IPS-NIHi7 (cell line): ENCODE measurements around the gene POSTN.
A peak's percentile ranks its signal among the peaks of the same experiment; 100 is the strongest.

ENCODE experiments used
- DNase-seq: peaks from one replicate; pipeline ENCODE4 v3.0.0; 2012; ENCODE audit warnings: mixed read lengths; ENCODE audit errors: extremely low spot score

Gene POSTN

DNA sequence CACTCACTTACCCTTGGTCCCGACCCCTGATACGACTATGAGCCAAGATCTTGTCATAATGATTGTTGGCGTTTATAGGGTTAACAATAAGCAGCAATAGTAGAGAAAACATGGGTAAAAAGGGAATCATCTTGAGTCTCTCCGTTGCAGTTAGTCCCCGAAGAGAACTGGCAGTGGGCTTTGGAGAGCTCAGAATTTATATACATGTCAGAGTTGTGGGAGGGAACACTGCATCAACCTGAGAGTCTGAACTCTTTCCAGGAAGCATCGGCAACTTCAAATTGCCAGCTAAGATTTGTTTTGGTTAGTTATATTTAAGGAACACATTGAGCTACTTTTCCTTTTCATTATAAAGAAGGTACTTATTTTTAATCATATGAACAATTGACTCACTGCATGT is at the start of gene POSTN:
Gene POSTN (minus strand): TSS at position 172 of the 400 bp plus-strand sequence. CDS start 42 bp downstream, at position 130.
- DNase-seq = no peak

GRCh38 chr13:37647031-37647650 is 48.6 kb upstream of the POSTN start:
- peak; percentile 17 for DNase-seq

DNA sequence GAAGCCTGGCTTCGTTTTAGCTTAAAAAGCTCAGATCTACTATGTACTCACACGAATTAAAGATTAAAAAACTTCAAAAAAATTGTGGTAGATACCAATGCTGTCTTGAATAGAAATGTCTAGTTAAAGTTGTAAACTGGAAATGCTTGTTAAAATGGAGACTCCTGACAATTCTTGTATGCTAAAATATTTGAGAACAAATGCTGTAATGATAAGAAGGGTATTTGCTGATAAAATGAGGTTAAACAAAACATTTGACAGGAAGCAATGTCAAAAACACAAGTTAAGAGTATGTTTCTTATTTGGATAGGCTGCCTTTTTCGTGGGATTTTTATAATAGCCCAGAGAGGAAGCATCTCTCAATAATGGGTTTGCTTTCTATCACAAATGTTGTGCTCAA is 48.0 kb upstream of the POSTN start:
- DNase-seq = no peak

- peak; percentile 11 for DNase-seq
These were observed 46.7 kb upstream of the POSTN start for GRCh38 chr13:37645181-37645740.

- no peak for DNase-seq
These were observed 42.8 kb upstream of the POSTN start for GRCh38 chr13:37641391-37641790.

DNA sequence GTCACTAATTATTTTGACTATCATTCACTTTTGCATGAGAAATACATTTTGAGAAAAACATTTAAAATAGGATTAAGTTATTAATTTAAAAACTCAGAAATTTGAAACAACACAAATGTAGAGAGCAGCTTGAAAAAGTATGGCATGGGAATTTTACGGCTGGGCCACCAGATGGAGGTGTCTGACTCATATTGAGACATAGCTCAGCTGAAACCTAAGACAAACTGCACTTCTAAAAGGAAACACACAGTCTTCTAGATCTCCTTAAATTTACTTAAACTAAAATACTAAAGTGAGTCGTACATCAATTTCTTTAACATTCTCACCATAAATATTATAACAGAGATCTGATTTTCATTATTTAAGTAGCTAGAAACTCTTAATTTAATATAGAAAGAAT is 41.9 kb upstream of the POSTN start:
- peak; percentile 14 for DNase-seq

GRCh38 chr13:37636701-37637100 is 38.1 kb upstream of the POSTN start:
- no peak for DNase-seq

GRCh38 chr13:37632294-37632693 is 33.7 kb upstream of the POSTN start:
- DNase-seq = no peak

DNA sequence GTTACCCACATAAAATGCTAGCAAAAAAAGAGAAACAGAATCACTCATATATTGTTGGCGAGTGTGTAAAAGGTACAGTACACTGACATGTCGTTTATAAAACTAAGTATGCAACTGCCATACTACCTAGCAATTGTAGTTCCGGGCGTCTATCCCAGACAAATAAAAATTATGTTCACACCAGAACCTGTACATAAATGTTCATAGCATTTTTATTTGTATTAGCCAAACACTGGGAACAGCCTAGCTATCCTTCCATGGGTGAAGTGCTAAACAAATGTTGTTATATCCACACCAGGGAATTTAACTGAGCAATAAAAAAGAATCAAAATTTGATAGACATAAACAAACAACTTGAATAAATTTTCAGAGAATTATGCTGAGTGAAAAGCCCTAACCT is 28.9 kb upstream of the POSTN start:
- DNase-seq = no peak

DNA sequence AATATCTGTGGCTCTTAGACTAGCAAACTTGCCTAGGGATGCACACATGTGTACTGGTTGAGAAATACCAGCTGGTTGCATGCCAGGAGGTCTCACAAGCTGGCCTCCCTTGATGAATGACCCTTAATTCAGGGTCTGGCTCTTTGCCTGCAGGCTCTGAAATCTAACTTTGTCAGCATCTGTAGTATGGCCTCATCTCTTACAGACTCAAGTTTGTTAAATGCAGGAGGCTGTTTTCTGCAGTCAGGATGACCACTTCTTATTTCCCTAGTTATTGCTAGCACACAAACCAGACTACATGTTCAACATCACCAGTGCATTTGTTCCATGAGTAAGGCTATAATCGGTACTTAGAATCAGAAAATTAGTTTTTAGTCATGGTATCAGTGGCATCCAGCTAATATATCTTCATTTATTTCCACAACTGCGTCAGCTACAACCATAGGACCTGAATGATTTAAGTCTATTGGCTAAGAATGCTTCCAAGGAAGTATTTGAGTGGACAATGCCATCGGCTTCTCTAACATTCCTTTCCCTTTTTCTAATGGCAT is 23.3 kb upstream of the POSTN start:
- DNase-seq = no peak

GRCh38 chr13:37618554-37618953 is 20.0 kb upstream of the POSTN start:
- no peak for DNase-seq

DNA sequence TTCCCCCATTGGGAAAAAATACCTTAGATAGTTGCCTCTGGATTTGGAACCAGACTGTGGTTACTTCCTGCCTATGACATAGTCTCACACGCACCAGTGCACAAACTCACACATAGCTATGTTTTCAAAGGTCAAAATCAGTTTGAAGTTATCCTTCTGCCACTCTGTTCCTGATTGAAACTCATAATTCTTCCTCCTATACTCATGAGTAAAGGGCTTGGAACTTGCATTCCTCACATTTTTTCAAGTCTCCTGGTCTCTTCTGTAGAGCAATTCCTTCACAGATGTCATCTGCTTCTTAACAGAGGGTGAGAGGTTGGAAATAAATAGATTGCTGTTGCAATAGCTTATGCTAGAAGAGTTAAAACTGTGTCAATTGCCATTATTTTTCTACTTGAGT is 18.6 kb upstream of the POSTN start:
- peak; percentile 13 for DNase-seq

GRCh38 chr13:37616131-37616530 is 17.6 kb upstream of the POSTN start:
- no peak for DNase-seq

DNA sequence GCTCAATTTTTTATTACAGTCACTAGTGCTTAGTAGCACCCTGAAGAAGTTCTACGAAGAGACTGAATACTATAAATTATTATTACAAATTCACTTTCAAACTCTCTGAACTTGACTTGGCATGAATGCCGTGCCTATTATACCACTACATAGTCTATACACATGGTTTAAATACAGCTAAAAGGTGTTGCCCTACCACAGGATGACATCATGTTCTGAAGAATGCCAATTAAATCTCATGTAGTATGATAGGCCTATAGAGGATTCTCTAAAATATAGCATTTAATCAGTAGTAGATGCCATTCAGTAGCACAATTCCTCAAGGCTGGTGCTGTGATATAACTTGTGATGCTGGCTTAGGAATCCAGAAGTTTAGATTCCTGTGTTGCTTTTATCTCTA is 16.7 kb upstream of the POSTN start:
- no peak for DNase-seq

- DNase-seq = no peak
These were observed 15.1 kb upstream of the POSTN start for GRCh38 chr13:37613638-37614037.

DNA sequence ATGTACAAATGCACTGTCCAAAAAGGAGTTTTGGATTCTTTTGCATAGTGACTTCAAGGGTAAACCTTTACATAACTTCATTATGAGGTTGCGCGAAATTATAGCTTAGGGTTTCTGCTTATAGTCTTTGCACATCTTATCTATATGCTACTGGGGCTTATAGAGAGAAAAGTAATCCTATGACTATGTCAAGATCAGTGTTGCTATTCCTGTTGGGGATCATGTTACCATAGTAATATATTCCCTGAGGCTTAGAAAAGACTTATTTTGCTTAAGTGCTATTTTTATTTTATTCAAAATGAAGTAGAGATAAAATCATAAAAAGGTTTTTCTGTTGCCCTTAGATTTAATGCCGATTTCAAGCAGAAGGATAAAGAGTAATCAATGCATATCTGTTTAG is 14.7 kb upstream of the POSTN start:
- DNase-seq = no peak

DNA sequence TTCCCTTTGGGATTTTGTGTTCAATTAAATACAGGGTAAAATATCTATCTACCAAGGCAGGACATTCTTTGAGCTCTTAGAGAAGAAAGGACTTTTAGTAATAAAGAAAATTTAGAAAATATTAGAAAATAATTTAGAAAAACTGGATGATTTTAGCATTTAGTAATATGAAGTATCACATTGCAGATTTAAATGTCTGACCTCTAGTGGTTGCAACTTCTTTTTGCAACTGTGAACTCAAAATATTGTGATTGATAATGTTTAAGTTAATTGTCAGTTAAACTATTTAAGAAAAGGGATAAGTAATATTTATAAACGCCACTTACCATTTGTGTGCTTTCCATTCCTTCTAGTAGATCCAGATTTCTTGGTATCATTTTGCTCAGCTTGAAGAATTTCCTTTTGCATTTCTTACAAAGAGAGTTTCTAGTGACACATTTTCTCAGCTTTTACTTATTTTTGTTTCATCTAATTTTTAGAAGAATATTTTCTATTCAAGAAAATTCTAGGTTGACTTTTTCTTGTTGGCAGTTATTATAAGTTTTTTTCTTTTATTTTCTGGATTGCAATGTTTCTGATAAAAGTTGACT is 10.3 kb upstream of the POSTN start:
- DNase-seq = no peak

DNA sequence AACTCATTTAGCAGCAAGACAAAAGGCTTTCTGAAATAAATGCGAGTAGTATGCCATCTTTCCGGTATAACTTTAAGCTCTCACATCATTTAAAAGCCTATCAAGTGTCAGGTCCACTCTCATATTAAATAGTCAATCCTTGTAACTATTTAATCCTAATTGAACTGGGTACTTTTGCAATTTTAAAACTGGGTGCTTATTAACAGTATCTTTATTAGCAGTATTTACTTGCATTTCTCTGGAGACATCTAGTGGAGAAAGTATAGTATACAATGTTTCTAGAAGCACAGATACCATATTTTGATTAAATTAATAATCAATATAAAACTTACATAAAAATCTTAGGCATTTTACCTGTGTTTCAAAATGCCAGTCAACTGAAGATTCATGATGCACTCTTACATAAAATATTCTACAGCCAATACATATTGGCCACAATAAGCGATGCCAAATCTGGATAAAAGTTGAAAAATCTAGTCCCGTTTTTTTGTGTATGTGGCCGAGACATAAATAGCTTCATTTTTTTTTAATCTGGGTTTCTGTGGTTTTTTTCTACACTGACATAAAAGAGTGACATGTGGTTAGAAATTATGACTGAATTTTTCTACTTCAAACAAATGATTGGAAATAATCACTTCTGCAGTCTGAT is 4.3 kb upstream of the POSTN start:
- no peak for DNase-seq

- DNase-seq = no peak
These were observed 3.3 kb upstream of the POSTN start for GRCh38 chr13:37601648-37602440.

DNA sequence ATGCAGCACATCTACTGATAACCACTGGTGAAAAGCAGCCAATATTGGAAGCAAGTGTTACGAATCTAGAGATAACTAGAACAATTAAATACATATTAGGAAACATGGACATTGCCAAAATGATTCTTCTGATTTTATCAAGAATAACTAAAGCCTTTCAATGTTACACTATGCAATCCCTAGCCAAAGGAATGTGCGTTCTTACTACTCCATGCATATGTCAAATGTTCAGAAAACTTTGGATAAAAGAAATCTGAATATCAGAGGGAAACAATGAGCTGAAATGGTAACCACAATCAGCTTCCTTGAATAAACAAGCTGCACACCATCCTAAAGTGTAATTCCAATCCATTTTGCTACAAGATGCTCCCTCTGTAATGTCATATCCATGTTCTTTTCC is 951 bp upstream of the POSTN start:
- no peak for DNase-seq

DNA sequence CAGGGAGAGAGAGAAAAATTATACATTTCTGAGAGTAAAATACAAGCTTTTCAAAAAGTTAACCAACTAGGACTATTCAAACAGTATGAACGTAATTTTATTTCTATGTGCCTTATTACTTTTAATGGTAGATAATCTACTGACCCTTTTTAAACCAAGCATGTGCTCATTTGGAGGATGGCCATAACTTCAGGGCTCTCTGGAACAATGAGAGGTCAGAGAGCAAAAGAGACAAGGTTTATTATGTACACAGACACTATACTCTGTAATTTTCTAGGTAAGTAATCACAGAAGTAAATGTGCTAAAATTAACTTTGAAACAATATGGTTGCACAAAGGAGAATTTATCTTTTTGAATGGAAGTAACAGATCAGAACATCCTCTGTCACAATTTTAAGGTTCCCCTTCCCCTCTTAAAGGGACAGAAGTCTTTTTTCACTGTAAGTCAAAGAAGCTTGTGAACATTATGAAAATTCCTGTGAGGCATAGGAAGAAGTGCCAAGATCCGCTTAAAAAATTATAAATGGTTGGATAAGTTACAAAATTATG is 1.0 kb downstream of the POSTN start:
- DNase-seq = no peak

DNA sequence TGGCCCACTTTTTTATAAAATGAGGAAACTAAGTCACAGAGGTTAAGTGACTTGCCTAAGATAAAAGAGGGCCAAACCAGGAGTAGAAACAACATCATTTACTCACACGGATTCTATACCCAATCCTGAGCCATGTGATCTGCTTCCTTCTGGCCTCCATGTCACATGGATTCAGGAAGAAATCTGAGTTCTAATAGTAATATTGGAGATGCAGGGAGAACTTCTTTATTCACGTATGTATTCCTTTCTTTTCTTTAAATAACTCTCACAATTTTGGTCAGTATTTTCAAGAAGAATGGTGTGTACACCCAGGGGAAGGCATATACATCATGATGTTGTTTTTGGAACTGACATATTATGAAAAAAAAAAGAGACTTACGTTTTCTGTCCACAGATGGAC is 1.8 kb downstream of the POSTN start:
- DNase-seq = no peak
